ENCODE data around the gene ATXN1.

Gene ATXN1

DNA sequence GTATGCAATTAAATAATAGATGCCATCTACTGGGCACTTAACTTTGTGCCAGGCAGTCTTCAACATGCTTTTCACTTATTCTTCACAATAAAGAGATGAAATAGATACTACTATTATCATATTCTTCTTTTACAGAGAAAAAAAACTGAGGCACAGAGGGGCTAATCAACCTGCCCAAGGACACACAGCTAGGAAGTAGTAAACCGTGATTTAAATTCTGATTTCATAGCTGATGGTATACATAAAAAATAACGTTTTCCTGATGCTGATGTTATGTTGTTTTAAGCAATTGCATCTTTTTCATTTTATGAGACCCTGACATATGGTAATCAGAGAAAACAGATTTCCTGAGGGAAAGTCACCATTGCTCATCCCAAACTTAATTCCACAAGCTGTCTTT, 45.1 kb upstream of the ATXN1 start:
- Histone ChIP-seq H3K79me1 (replicated peaks; ENCODE audit: low read length, poor library complexity, severe bottlenecking) (no peaks in the 10 kb centered on the region), H3K4me2 (ENCODE audit: low read length, poor library complexity, severe bottlenecking) (no peak overlapping the region), H3K23ac (ENCODE audit: low read length in 2 of 2) (no peak overlapping the region), H3K36me3 (ENCODE audit: control insufficient read depth in 1 of 2, insufficient read depth in 2 of 2, low read depth in 1 of 2, low read length in 2 of 2) (no peaks in the 10 kb centered on the region), H3K18ac (ENCODE audit: low read depth in 1 of 2, low read length in 2 of 2) (no peak overlapping the region), H4K91ac (ENCODE audit: low read length) (no peak overlapping the region), H3K27ac (ENCODE audit: low read length, poor library complexity, severe bottlenecking) (no peak overlapping the region), H3K4me3 (ENCODE audit: insufficient read depth in 1 of 2, low read depth in 1 of 2, low read length in 2 of 2) (no peak overlapping the region), H3K4ac (ENCODE audit: low read depth in 1 of 2, low read length in 2 of 2) (no peak overlapping the region), H2AFZ (ENCODE audit: low read depth, low read length) (no peak overlapping the region), H2AK5ac (ENCODE audit: low read length, severe bottlenecking) (no peak overlapping the region), H4K8ac (ENCODE audit: low read length) (no peak overlapping the region), H3K27me3 (ENCODE audit: control insufficient read depth in 1 of 2, insufficient read depth in 1 of 2, low read length in 2 of 2) (no peaks in the 10 kb centered on the region), H2BK120ac (ENCODE audit: low read depth, low read length) (no peak overlapping the region), H2BK15ac (ENCODE audit: low read depth, poor library complexity, severe bottlenecking) (no peak overlapping the region), H3K4me1 (ENCODE audit: control insufficient read depth, insufficient read depth, low read depth, low read length) (peaks cover 5% of the 10 kb centered on the region), H3K9me3 (ENCODE audit: control insufficient read depth, low read length) (peaks cover 10% of the 10 kb centered on the region), H3K14ac (ENCODE audit: low read length in 2 of 2) (no peak overlapping the region), H2BK12ac (ENCODE audit: low read length in 2 of 2) (no peak overlapping the region), H3K9ac (ENCODE audit: low read length) (no peak overlapping the region), H2BK5ac (ENCODE audit: low read depth, low read length, poor library complexity, severe bottlenecking) (no peak overlapping the region)
- DNase-seq, result no peak
- 100% methylated on average over 1 of the region's 2 CpGs for WGBS

DNA sequence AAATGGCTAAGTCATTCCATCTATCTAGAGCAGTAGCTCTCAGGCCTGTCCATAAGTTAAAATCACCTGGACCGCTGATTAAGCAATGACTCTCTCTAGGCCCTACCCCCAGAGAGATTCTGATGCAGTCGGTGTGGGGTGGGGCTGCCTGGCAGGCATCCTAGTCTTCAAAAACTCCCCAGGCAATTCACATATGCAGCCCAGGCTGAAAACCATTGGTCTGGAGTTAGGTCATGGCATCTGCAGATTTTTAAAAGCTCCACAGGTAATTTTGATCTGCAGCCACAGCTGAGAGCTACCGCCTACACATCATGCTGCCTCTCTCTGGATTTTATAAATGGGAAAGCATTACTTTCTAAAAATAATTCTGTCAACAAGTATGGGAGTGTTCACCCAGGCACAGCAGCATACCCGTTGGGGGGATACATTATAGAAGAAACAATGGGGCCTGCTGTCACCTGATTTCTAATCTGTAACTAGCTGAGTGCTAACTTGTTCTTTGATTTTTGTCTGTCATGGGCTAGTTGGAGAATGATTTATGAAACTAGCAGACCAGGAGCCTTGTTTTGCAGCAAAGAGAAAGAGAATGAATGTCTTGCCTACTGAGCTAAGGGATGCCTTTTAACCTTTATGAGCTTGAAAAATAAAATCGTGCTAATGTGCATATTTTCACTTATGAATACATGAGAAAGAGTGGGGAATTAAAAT, 44.1 kb upstream of the ATXN1 start:
- no peak overlapping the region for H3K9ac ChIP-seq (ENCODE audit: low read length)
- H3K4me1 ChIP-seq (ENCODE audit: control insufficient read depth, insufficient read depth, low read depth, low read length), result peaks cover 5% of the 10 kb centered on the region
- no peak overlapping the region for H3K23ac ChIP-seq (ENCODE audit: low read length in 2 of 2)
- H3K4ac ChIP-seq (ENCODE audit: low read depth in 1 of 2, low read length in 2 of 2), result no peak overlapping the region
- H2AK5ac ChIP-seq (ENCODE audit: low read length, severe bottlenecking), result no peak overlapping the region
- H3K4me2 ChIP-seq (ENCODE audit: low read length, poor library complexity, severe bottlenecking), result no peak overlapping the region
- no peak overlapping the region for H3K14ac ChIP-seq (ENCODE audit: low read length in 2 of 2)
- H2BK120ac ChIP-seq (ENCODE audit: low read depth, low read length), result no peak overlapping the region
- H2BK12ac ChIP-seq (ENCODE audit: low read length in 2 of 2), result no peak overlapping the region
- no peaks in the 10 kb centered on the region for H3K27me3 ChIP-seq (ENCODE audit: control insufficient read depth in 1 of 2, insufficient read depth in 1 of 2, low read length in 2 of 2)
- no peak overlapping the region for H3K18ac ChIP-seq (ENCODE audit: low read depth in 1 of 2, low read length in 2 of 2)
- no peak overlapping the region for H4K8ac ChIP-seq (ENCODE audit: low read length)
- no peak overlapping the region for H2BK15ac ChIP-seq (ENCODE audit: low read depth, poor library complexity, severe bottlenecking)
- H3K4me3 ChIP-seq (ENCODE audit: insufficient read depth in 1 of 2, low read depth in 1 of 2, low read length in 2 of 2), result no peak overlapping the region
- H3K79me1 ChIP-seq (replicated peaks; ENCODE audit: low read length, poor library complexity, severe bottlenecking), result no peaks in the 10 kb centered on the region
- no peak overlapping the region for H3K27ac ChIP-seq (ENCODE audit: low read length, poor library complexity, severe bottlenecking)
- H3K9me3 ChIP-seq (ENCODE audit: control insufficient read depth, low read length), result peaks cover 8% of the 10 kb centered on the region
- H4K91ac ChIP-seq (ENCODE audit: low read length), result no peak overlapping the region
- no peaks in the 10 kb centered on the region for H3K36me3 ChIP-seq (ENCODE audit: control insufficient read depth in 1 of 2, insufficient read depth in 2 of 2, low read depth in 1 of 2, low read length in 2 of 2)
- H2BK5ac ChIP-seq (ENCODE audit: low read depth, low read length, poor library complexity, severe bottlenecking), result no peak overlapping the region
- no peak overlapping the region for H2AFZ ChIP-seq (ENCODE audit: low read depth, low read length)
- DNase-seq, result no peak
- WGBS, result 52% methylated on average over 3 of the region's 5 CpGs

DNA sequence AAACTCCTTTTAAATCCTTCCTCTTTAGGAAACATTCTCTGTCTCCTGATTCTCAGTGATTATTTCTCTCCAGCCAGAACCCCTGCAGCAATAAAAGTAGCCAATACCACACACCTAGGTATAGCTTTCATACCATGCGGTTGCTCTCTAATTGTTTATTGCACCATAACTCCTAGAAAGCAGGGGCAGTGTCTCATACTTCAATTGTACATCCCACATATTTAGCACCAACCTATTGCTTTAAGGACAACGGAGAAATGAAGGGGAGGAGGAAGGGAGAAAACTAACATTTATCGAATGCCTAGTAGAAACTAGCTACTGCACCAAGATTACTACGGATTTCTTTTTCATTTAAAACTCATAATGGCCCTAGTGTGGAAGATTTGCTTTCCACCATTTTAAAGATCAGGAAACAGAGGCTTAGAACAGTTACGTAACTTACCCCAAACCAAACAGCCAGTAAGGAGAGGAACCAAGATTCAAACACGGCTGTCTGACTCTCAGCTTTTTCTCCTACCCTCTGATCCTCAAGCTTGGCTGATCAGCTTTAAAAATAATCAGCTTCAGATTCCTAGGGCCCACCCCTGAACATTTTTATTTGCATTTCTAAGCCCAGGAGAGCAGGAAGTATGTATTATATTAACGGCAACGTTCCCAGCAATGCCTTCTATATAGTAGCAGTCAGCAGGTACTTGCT, 43.4 kb upstream of the ATXN1 start:
- Histone ChIP-seq H3K9me3 (ENCODE audit: control insufficient read depth, low read length) (peaks cover 5% of the 10 kb centered on the region), H3K4me2 (ENCODE audit: low read length, poor library complexity, severe bottlenecking) (no peak overlapping the region), H3K23ac (ENCODE audit: low read length in 2 of 2) (no peak overlapping the region), H3K27ac (ENCODE audit: low read length, poor library complexity, severe bottlenecking) (no peak overlapping the region), H3K36me3 (ENCODE audit: control insufficient read depth in 1 of 2, insufficient read depth in 2 of 2, low read depth in 1 of 2, low read length in 2 of 2) (no peaks in the 10 kb centered on the region), H3K9ac (ENCODE audit: low read length) (no peak overlapping the region), H2BK120ac (ENCODE audit: low read depth, low read length) (no peak overlapping the region), H3K4ac (ENCODE audit: low read depth in 1 of 2, low read length in 2 of 2) (no peak overlapping the region), H4K91ac (ENCODE audit: low read length) (no peak overlapping the region), H2AFZ (ENCODE audit: low read depth, low read length) (no peak overlapping the region), H2BK15ac (ENCODE audit: low read depth, poor library complexity, severe bottlenecking) (no peak overlapping the region), H3K18ac (ENCODE audit: low read depth in 1 of 2, low read length in 2 of 2) (no peak overlapping the region), H4K8ac (ENCODE audit: low read length) (no peak overlapping the region), H3K27me3 (ENCODE audit: control insufficient read depth in 1 of 2, insufficient read depth in 1 of 2, low read length in 2 of 2) (no peaks in the 10 kb centered on the region), H3K4me1 (ENCODE audit: control insufficient read depth, insufficient read depth, low read depth, low read length) (peaks cover 5% of the 10 kb centered on the region), H3K4me3 (ENCODE audit: insufficient read depth in 1 of 2, low read depth in 1 of 2, low read length in 2 of 2) (no peak overlapping the region), H2AK5ac (ENCODE audit: low read length, severe bottlenecking) (no peak overlapping the region), H3K14ac (ENCODE audit: low read length in 2 of 2) (no peak overlapping the region), H2BK12ac (ENCODE audit: low read length in 2 of 2) (no peak overlapping the region), H2BK5ac (ENCODE audit: low read depth, low read length, poor library complexity, severe bottlenecking) (no peak overlapping the region), H3K79me1 (replicated peaks; ENCODE audit: low read length, poor library complexity, severe bottlenecking) (no peaks in the 10 kb centered on the region)
- no peak for DNase-seq
- 86% methylated on average over 8 of the region's 8 CpGs for WGBS

DNA sequence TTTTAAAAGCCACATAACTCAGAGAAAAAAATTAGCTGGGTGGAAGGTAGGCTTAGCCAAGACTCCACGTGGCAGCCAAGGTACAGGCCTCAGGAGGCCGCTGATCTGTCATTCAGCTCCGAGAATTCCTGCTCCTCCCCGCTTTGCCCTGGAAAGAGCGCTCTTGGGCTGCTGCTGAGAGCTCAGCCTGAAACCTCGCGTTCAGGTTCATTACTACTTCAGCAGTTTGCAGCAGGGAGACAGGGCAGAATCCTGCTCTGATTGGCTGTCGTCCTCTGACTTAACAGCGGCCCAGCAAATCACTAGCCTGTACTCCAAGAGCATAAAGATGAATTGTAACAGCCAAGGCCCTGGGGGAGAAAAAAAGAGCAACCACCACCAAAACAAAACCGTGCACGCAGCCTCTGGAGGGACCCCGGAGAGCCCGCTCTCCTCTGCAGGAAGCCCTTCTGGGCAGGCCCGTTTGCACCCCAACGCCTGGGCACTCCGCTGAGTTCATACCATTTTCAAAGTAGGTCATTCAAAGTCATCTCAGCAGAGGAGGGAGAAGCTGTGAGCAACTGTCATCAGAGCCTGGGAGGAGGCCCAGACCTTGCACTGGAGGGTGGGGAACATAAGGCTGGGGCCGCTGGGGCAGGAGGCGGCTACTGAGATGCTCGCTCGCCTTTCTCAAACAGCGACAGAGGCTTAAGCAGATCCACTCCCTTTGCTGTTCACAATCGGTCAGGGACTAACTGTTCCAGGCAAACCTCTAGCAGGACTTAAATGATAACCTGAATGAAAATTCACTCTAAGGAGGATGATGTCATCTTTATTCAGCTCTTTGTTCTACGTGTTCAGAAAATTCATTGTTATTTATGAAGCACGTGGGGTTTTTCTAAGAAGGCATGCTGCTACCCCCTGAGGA, 42.3 kb upstream of the ATXN1 start:
- Histone ChIP-seq H2BK15ac (ENCODE audit: low read depth, poor library complexity, severe bottlenecking) (no peak overlapping the region), H3K27ac (ENCODE audit: low read length, poor library complexity, severe bottlenecking) (peak overlapping the region; percentile 38), H3K9ac (ENCODE audit: low read length) (peak overlapping the region; percentile 34), H3K14ac (ENCODE audit: low read length in 2 of 2) (no peak overlapping the region), H3K23ac (ENCODE audit: low read length in 2 of 2) (peak overlapping the region in 1 of 2 experiments; percentile 51), H4K8ac (ENCODE audit: low read length) (peak overlapping the region; percentile 83), H2BK120ac (ENCODE audit: low read depth, low read length) (peak overlapping the region; percentile 27), H3K79me1 (replicated peaks; ENCODE audit: low read length, poor library complexity, severe bottlenecking) (no peaks in the 10 kb centered on the region), H3K4ac (ENCODE audit: low read depth in 1 of 2, low read length in 2 of 2) (peak overlapping the region in 1 of 2 experiments; percentile 56), H3K36me3 (ENCODE audit: control insufficient read depth in 1 of 2, insufficient read depth in 2 of 2, low read depth in 1 of 2, low read length in 2 of 2) (no peaks in the 10 kb centered on the region), H3K18ac (ENCODE audit: low read depth in 1 of 2, low read length in 2 of 2) (no peak overlapping the region), H4K91ac (ENCODE audit: low read length) (no peak overlapping the region), H3K4me2 (ENCODE audit: low read length, poor library complexity, severe bottlenecking) (peak overlapping the region; percentile 53), H3K4me3 (ENCODE audit: insufficient read depth in 1 of 2, low read depth in 1 of 2, low read length in 2 of 2) (peak overlapping the region; percentile 14 to 15), H2AK5ac (ENCODE audit: low read length, severe bottlenecking) (no peak overlapping the region), H2BK12ac (ENCODE audit: low read length in 2 of 2) (peak overlapping the region in 1 of 2 experiments; percentile 78), H2BK5ac (ENCODE audit: low read depth, low read length, poor library complexity, severe bottlenecking) (no peak overlapping the region), H3K27me3 (ENCODE audit: control insufficient read depth in 1 of 2, insufficient read depth in 1 of 2, low read length in 2 of 2) (no peaks in the 10 kb centered on the region), H2AFZ (ENCODE audit: low read depth, low read length) (peak overlapping the region; percentile 20), H3K4me1 (ENCODE audit: control insufficient read depth, insufficient read depth, low read depth, low read length) (peaks cover 5% of the 10 kb centered on the region), H3K9me3 (ENCODE audit: control insufficient read depth, low read length) (no peaks in the 10 kb centered on the region)
- WGBS, result 57% methylated on average over 22 of the region's 24 CpGs
- DNase-seq, result peak; percentile 60
